Ammon's horn (tissue), 1 donor: ENCODE measurements around the gene ZNF581.

Experiments used
- DNase-seq: peaks from one replicate; pipeline ENCODE4 v3.0.0-alpha.2; 2016; ENCODE audit warnings: low spot score

The ZNF581 gene

GRCh38 chr19:55694656-55695491 is 51.4 kb downstream of the ZNF581 start:
- DNase-seq: no peak
